NCI-H510A treated with DMSO at 0.1 percent for 48 hours (cell line): Measurements from ENCODE around the gene TARS3.

Experiments used
- DNase-seq: peaks from one replicate; lab custom pipeline; 2025; lab: John Stamatoyannopoulos, UW

TARS3 gene

DNA sequence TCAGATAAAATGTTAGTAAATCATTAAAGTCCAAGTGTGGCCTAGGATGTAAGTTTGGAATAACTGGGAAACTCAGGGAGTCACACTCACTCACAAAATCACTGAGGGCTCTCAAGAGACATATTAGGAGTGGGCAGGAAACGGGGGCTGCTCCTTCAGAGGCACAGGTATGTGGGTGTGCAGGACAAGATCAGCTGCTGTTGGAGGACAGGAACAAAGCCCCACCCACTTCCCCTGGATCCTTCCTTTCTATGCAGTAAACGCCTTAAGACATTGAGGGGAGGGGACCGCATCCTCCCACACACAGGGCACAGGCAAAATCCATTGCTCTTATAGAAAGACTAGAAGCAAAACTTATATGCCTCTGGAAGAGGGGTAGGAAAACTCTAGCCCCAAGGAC lies 102.3 kb downstream of the TARS3 start:
- DNase-seq: no peak

DNA sequence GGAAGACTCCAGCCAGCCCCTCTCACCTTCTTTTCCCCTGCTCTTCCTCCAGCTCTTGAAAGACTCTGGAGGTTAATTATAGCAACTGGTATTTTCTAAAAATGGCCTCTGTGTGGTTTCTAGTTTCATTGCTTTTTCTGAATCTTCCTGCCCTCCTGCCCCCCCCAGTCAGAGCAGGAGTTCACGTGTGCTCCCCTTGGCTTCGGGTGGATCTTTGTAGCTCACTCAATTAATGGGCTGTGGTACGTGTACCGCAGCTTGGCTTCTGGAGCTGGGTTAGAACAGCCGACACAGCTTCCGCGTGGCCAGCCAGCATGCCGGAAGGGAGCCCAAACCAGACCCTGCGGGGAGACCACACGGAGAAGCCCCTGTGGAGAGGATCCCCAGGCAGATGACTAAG lies 103.6 kb downstream of the TARS3 start:
- no peak for DNase-seq

DNA sequence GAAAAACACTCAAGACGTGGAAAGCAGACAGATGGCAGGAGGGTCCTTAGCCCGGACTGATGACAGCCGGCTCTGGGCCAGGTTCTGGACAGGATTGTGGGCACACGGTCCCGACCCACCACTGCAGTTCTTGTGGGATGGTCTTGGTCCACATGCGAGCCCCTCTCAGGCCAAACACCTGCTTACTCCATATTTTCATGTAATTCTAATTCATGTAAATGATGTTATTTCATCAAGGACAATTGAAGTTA lies 104.7 kb downstream of the TARS3 start:
- no peak for DNase-seq

DNA sequence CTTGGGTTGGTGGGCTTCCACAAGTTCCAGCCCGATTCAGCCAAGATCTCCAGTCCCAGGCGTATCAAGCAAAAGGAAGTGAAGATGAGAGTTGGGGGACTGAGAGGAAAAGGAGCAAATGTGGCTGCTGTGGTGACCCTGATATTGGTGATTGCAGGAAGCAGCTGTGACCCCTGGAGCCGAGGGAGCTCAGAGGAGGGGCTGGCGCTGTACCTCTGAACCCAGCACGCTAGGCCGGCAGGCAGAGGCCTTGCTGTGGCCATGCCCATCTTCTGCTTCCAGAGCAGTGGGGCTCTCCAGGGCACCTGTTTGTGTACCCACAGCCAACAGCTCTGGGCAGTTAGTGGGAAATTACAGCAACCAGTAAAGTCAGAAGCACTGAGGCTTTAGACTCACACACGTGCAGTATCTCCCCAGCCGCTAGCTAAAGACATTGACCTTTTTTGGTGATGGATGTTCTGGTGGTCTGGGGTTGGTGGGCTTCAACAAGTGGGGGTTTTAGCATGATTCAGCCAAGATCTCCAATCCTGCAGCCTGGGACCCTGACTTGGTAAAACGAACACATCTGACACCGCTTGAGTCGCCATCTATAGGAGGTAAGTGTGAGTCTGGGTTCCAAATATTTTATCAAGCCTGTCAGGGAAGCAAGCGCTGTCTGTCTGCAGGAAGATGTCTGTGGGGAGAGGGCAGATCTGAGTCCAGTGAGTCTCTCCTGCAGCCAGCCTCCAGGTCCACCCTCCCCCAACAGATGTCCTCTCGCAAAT lies 105.2 kb downstream of the TARS3 start:
- no peak for DNase-seq

DNA sequence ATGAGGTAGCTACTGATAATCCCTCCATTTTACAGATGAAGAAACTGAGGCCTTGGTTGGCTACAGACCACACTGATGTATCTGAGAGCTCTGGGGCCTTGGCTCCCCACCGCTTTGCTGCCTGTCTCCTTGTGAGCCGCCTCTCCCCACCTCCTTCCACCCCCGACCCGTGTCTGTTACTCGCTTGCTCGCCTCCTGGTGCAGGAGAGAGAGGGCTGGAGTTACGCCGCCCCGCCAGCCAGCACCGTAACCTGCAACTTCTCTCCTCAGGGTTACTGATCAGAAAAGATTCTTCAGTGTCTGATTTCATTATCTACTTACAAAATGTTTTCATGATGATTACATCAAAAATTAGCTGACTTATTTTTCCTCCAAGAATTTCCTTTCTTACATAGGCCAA lies 106.2 kb downstream of the TARS3 start:
- DNase-seq: no peak

DNA sequence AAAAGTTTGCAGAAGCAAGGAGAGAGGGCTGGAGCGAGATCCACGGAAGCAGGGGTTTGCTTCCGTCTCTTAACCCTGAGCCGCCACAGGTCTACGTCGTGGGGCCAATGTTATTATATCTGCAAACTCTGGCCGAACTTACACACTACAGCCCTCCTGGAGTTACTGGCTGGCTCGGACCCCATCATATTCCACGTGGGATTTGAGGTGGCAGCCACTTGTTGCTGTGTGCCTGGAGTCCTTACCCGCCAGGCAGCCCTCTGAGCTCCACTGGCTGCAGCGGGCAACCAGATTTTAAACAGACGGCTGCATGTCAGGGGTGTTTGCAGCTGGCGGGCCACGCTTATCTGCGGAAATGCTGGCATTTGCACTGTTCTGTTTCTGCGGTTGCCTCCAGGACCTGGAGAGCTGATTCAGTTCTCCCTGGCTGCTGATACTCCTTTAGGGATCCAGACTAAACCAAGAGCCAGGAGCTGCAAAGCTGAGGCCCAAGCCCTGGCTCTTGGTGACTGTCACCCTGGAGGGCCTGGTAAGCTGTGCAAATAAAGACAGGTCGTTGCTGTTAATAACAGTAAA lies 106.8 kb downstream of the TARS3 start:
- no peak for DNase-seq

DNA sequence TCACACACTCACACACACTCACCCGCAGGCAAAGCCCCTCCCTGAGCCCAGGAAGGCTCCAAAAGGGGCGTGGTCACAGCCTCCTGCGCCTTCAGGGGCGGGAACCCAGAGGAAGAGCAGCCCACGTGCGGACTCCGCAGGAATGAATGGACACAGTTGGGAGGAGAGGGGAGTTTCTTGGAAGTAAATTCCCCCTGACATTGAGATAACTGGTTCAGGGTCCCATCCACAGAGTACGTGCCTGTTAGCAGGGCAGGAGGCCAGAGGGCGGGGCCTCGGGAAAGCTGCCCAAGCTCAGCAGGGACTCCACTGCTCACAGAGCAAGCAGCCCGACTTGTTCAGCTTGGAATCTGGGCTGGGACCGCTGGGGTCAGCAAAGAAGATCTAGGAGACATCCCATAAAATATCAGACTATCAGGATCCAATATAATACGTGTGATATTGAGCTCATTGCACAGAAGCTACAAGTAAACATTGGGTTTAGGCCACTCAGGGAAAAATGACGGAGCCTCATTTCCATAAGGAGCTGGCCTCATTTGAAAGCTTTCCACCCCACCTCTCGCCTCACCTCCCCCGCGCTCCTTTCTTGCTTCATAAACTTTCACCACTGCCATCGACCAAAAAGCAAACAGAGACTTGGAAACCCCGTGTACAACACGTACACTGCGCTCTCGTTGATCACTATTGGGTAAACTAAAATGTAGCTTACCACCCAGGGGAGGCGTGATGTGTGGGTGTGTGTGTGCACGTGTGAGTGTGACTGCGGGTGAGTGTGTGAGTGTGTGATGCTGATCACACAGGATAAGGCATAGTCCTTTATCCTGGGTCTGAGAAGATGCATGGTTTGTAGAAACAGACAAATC lies 108.1 kb downstream of the TARS3 start:
- DNase-seq: no peak

DNA sequence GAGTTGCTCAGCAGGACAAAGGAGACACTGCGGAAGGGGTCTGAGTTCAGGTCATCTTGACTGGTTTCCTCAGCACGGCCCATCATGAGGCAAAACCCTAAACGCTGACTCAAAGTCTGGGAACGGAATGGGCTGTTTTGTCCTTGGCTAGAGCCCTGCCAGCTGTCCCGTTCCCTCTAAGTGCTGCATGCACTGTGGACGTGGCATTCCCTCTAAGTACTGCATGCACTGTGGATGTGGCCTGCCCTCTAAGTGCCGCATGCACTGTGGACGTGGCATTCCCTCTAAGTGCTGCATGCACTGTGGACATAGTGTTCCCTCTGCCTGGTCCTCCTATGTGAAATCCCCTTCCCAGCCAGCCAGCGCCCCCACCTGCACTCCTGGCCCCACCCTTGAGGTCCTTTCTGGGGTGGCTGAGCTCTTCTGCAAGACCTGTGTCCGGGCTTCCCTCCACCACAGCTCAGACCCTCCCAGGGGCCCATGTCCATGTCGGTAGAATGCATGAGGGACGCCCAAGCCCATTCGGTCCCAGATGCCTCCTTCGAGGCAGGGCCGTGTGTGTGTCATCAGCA lies 108.8 kb downstream of the TARS3 start:
- DNase-seq: no peak

DNA sequence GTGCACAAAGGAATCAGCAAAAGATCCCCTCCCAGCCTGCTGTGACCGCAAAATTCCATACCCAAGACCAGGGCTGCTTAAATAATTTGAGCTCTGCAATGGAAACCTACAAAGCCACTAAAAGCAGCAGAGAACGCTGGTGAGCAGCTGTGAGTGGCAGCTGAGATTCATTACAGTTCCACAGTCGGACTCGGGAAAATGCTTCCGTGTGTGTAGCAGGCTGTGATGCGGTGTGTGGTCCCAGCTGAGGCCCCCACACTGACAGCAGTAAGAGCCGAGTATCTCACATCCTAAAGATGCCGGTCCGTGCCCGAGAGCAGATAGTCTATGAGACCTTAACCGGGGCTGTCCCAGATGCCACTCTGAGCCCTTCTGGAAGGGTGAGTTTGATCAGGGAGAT lies 109.5 kb downstream of the TARS3 start:
- DNase-seq: no peak

DNA sequence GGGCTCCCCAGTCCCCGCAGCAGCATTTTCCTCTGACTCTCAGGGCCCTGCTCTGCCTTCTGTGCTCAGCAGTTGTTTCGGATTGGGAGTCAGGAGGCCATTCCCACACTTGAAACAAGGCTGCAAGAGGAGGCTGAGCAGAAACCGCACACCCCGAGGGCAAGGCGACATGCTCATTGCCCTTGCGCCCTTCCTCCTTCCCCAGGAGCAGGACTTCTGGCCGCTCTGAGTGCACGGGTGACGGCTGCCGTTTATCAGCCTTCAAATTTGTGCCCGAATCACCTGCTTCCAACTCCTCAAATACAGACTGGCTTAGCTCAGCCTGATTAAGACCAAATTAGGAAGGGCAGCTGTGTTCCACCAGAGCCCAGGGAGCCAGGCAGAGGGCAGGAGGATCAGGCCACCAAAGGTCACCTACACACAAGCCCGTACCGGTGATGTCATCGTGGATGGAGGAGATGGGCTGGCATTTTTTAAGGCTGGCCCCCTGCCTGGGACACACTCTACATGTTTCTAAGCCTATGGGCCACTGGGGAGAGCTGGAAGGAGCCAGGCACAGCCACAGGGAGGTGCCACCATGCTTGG lies 110.2 kb downstream of the TARS3 start:
- no peak for DNase-seq

DNA sequence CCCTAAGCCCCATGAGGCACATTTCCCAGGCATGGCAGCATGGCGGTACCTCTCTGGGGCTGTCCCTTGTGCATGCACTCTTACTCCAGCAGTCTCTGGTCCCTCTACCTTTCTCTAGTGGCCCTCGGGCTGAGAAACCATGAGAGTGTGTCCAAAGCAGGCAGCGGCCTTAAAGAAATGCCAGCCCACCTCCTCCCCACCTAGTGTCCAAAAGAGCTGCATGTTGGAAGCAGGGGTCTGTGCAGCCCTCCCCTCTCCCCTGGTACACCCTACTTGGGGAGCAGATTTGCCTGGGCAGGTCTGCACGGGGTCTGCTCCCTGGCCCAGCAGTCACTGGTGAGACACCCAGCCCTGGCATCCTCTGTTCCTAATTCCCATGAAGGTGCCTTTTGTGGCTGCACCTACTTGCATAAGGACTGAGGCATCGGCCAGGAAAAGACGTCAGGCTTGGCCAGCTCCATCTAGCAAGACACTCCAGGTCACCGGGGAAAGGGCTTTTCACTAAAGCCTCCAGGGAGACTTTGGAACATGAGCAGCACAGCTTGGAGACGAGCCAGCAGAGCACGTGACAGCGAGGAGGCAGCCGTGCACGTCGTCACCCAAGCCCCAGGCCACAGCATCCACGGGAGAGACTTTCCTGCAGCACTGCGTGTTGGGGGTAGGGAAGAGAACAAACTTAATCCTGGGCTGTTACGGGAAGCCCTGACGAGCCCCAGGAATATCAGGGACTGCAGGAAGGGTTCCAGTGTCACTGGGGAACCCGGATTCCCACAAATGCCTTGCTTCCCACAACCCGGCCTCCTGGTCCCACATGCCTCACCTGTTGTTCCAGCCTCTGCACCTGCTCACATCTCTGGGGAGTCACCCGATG lies 110.9 kb downstream of the TARS3 start:
- no peak for DNase-seq

DNA sequence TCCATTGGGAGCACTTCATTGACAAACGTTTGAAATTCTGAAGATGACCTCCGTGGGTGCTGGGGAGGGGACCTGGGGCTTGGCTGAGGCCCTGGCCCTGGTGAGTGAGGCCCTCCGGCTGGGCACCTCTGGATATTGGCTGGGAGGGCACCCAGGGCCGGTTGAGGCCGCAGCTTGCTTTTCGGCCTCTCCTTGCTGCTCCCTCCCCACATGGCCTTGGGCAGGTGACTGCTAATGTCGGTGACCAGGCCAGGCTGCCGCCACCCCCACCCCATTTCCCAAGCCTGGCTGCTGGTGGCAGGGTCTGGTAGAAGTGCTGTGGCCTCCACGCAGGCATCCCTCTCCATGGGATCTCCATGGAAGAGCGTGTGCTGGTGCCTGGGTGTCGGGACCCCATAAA lies 111.6 kb downstream of the TARS3 start:
- no peak for DNase-seq

DNA sequence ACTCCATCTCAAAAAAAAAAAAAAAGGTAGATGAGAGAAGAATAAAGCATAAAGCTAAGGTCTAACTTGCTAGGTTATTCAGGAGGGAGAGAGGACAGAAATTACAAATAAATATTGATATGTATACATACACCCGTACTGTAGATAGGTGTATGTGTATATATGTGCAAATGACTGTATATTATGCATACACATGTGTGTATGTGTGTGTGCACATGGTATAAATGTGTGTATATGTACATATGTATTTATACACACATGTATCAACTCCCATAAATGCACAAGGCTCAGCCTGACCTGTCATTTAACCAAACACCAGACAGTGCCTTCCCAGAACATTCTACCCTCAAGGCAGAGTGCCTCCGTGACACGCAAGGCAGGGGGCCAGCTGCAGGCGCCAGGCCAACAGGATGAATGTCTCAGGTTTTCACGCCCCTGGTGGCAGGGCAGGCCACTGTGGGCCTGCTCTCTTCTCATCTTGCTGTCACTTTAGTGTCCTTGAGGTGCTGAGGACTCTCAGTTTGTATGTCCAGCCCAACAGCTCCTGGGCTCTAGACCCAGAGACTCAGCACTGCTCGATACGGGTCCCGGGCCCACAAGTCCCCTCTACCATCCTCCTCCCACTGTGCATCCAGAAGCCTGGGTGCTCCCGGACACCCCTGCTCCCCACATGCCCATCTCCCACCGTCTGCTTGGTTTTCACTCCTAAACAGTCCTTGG lies 112.5 kb downstream of the TARS3 start:
- no peak for DNase-seq

DNA sequence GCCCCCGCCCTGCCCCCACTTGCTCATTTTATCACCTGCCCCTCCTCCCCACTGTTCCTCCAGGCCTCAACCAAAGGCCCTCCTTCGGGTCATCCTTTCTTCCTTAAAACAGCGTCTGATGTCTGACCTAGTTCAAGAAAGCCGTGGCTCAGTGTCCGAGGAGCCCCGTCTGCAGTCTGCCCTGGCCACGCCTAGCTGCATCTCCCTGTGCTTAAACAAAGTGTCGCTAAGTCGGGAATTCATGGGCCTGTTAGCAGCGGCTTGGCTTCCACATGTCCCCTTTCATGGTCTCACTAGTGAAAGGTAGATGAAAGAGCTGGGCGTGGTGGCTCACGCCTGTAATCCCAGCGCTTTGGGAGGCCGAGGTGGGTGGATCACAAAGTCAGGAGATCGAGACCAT lies 113.3 kb downstream of the TARS3 start:
- no peak for DNase-seq

DNA sequence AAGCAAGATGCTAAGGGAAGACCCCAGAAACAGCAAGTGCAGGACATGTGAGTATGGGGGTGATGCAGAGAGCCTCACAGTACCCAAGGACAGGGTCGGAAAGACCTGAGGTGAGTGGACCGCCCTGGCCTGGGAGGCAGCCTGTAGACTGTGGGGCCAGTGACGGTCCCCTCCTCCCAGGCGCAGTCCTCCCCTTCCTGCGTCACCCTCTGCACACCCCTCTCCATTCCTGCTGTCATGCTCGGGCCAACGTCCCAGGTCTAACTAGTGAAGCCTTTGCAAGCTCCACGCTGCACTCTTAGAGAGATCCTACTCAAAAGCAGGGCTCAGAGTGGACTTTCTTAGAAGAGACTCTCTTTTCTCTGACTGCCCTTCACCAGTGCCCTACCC lies 113.7 kb downstream of the TARS3 start:
- DNase-seq: no peak

DNA sequence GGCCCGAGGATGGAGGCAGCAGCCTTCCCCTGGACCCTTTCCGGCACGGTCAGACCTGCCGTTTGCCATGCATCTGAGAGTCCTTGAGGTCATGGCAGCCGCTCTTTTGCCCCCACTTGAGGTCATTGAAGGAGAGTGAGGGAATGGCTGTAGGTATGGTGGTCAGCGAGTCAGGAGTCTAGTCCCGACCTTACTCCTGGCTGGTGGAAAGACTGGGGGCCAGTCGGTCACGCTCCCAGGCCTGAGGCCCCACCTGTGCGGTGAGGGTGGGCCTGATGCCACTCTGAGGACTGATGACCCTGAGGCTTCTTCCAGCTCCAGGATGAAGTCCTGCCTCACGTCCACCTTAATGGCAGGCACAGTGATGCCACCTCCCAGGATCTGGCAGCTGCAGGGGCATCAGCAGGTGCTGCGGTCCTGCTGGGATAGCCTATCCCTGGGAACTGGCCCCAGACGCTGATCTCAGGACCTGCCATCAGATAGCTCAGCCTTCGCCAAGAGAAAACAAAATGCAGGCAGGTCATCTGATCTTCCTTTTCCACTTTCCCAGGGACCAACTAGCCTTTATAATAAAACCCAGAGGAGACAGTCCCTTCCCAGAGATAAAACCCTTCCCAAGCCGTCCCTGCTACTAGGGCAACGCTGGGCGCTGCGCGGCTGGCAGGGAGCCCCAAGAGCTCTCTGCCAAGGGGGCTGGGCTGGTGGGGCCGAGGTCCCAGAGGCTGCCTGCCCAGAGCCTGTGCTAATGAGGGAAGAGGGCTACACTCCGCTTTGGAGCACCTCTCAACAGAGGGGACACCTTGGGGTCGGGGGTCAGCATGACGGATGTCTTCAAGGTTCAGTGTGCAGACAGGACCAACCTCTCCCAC lies 114.3 kb downstream of the TARS3 start:
- DNase-seq: no peak

DNA sequence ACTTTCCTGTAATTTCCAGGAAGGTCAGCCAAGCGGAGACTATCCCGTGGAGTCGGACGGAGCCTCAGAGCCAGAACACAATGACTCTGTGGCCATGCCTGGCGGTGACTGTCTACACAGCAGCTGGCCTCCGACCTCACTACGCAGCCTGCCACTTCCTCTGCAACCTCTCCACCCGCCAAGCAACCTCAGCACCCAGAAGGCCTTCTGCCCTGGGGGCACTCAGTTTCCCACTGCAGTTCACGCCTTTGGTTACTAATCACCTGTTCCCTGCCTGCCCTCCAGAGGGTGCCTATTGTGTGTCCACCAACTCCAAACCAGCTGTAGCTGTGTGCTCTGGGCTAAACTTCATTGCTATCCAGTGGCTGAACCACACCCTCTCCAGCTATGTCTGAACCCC lies 116.1 kb downstream of the TARS3 start:
- DNase-seq: no peak

DNA sequence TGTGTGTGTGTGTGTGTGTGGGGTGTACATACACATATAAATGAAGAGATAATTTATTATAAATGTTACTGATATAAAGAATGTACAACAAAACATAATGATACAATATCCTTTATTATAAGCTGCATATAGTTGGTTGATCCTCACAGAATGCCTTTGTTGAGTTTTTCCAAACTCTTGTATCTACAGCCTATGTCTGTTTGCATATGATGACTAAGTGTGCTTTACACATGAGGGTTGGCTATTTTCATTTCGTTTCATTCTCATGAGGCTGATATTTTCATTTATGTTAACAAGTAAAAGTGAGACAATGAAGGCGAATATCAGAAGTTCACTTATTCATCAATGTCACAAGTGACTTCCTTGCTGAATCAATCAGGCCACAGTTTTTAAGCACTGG lies 117.2 kb downstream of the TARS3 start:
- no peak for DNase-seq

DNA sequence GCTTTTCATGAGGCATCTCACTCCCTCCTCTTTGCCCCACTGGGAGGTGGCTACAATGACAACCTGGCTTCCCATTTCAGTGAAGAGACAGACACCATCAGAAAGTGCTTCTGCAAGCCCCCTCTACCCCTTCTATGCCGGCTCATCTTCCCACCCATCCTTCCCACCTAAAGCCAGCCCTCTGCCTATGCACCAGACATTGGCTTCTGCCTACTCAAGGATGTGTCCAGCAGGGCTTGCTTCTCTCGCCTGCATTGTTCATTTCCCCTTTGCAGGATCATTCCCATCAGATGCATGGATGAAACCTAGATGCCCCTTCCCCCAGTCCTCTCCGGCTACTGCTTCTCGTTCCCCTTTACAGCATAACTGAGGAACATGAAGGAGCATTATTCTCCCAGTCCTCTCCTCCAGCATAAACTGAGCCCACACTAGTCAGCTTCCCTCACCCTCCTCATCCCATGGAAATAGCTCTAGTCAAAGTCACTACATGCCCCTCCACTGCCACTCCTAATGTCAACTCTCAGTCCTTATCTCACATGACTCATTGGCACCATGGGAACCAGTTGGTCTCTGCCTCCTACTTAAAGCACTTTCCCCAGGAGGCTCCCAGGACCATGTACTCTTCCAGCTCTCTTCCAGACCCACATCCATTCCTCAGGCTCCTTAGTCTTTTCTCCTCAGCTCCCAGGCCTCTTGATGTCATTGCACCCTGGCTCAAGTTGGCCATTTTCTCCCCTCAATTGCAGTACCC lies 120.0 kb downstream of the TARS3 start:
- DNase-seq: no peak
